GM12892 (cell line): ENCODE results near the gene RSPRY1.

Experiments used
- DNase-seq: peaks from one replicate; pipeline ENCODE4 v3.0.0; 2011; ENCODE audit not compliant: insufficient read length
- FAIRE-seq: peaks from 2 replicates; lab custom pipeline; 2011; peaks lifted over from hg19 to GRCh38; lab: Jason Lieb, UNC
- POLR2A ChIP-seq: IDR thresholded peaks from 2 replicates; pipeline ENCODE4 v1.6.1; 2011; ENCODE audit warnings: low read depth, low read length, control low read depth
- POLR2AphosphoS5 ChIP-seq: IDR thresholded peaks from 2 replicates; pipeline ENCODE4 v1.6.1; 2011; ENCODE audit warnings: low read depth, low read length, control low read depth
- TAF1 ChIP-seq: IDR thresholded peaks from 2 replicates; pipeline ENCODE4 v1.6.1; 2011; ENCODE audit warnings: low read depth, mild to moderate bottlenecking, control low read depth, low read length, borderline replicate concordance

Gene RSPRY1

GRCh38 chr16:57145046-57146021 lies 40.8 kb upstream of the RSPRY1 start:
- FAIRE-seq (no peak), DNase-seq (no peak)
- TF ChIP-seq TAF1 = no peak
- no peak for TF ChIP-seq POLR2AphosphoS5
- TF ChIP-seq POLR2A = no peak

- TF ChIP-seq POLR2AphosphoS5 = no peak
- TF ChIP-seq POLR2A = no peak
- TF ChIP-seq TAF1 = no peak
- DNase-seq = no peak
- no peak for FAIRE-seq
Measured at GRCh38 chr16:57146040-57146647, 40.0 kb upstream of the RSPRY1 start.

GRCh38 chr16:57146735-57147134 lies 39.4 kb upstream of the RSPRY1 start:
- DNase-seq (no peak), FAIRE-seq (no peak)
- TF ChIP-seq POLR2AphosphoS5 (no peak), TAF1 (no peak), POLR2A (no peak)

- FAIRE-seq = peak; percentile 27
- DNase-seq = no peak
- no peak for TF ChIP-seq TAF1
- TF ChIP-seq POLR2AphosphoS5 = no peak
- no peak for TF ChIP-seq POLR2A
Measured at GRCh38 chr16:57147381-57148221, 38.5 kb upstream of the RSPRY1 start.

GRCh38 chr16:57148481-57148880 lies 37.6 kb upstream of the RSPRY1 start:
- DNase-seq (no peak), FAIRE-seq (no peak)
- no peak for TF ChIP-seq POLR2A

GRCh38 chr16:57149391-57149790 lies 36.7 kb upstream of the RSPRY1 start:
- FAIRE-seq (no peak), DNase-seq (no peak)
- TF ChIP-seq POLR2AphosphoS5 (no peak), TAF1 (no peak), POLR2A (no peak)

GRCh38 chr16:57150682-57151330 lies 35.3 kb upstream of the RSPRY1 start:
- FAIRE-seq (no peak), DNase-seq (no peak)
- TF ChIP-seq POLR2AphosphoS5 = no peak
- no peak for TF ChIP-seq POLR2A
- no peak for TF ChIP-seq TAF1

- no peak for TF ChIP-seq POLR2A
- no peak for FAIRE-seq
- DNase-seq = no peak
Measured at GRCh38 chr16:57151369-57151768, 34.8 kb upstream of the RSPRY1 start.

GRCh38 chr16:57152096-57153093 lies 33.7 kb upstream of the RSPRY1 start:
- FAIRE-seq = no peak

GRCh38 chr16:57153841-57154240 lies 32.3 kb upstream of the RSPRY1 start:
- FAIRE-seq (no peak), DNase-seq (no peak)
- TF ChIP-seq POLR2A (no peak), POLR2AphosphoS5 (no peak), TAF1 (no peak)

More at GRCh38 chr16:57152096-57153093, 33.7 kb upstream of the RSPRY1 start:
- DNase-seq = no peak
- TF ChIP-seq POLR2A = no peak
